K562 (cell line): Measurements from ENCODE around the gene SKAP1.

ENCODE experiments used
- HOMEZ ChIP-seq: fragments of 250-450 bp; sonication (Bioruptor Pico); IDR thresholded peaks from 2 replicates; pipeline ENCODE4 v1.4.0; 2020; ENCODE audit warnings: mild to moderate bottlenecking, moderate library complexity
- NR2C2 ChIP-seq, 2 experiments: fragments of 200-800 bp in 1 of 2; sonication (Bioruptor generic) in 1 of 2; sonication (generic) in 1 of 2; formaldehyde crosslinking in 1 of 2; IDR thresholded peaks; 2 replicates each; pipeline versions ENCODE4 v1.6.1 to v1.8.0; 2016 to 2022; ENCODE audit warnings: mild to moderate bottlenecking in 1 of 2, missing compliant biosample characterization in 1 of 2, missing genetic modification characterization in 1 of 2, missing genetic modification reagents in 1 of 2
- YY1 ChIP-seq, 3 experiments: IDR thresholded peaks; 2 replicates each; pipeline ENCODE4 v1.6.1; 2011; ENCODE audit warnings: low read length in 2 of 3, mild to moderate bottlenecking in 2 of 3, moderate library complexity in 2 of 3, borderline replicate concordance in 1 of 3, control low read depth in 1 of 3, low read depth in 1 of 3; ENCODE audit not compliant: insufficient read depth in 3 of 3, insufficient replicate concordance in 2 of 3, control insufficient read depth in 1 of 3, insufficient read length in 1 of 3; ENCODE audit errors: extremely low read depth in 1 of 3
- ZFX ChIP-seq: sonication (generic); formaldehyde crosslinking; IDR thresholded peaks from 2 replicates; pipeline ENCODE4 v1.8.0; 2022; ENCODE audit warnings: mild to moderate bottlenecking, missing genetic modification reagents, moderate library complexity
- ZNF274 ChIP-seq: IDR thresholded peaks from 2 replicates; pipeline ENCODE4 v1.6.1; 2011; ENCODE audit warnings: low read depth, mild to moderate bottlenecking, low read length, moderate library complexity, borderline replicate concordance
- ZNF3 ChIP-seq: fragments of 250-450 bp; sonication (Bioruptor Pico); IDR thresholded peaks from 2 replicates; pipeline ENCODE4 v1.5.0; 2021; ENCODE audit warnings: mild to moderate bottlenecking, moderate library complexity
- ZNF449 ChIP-seq: fragments of 250-450 bp; sonication (Bioruptor Pico); IDR thresholded peaks from 2 replicates; pipeline ENCODE4 v1.8.0; 2022; ENCODE audit warnings: moderate library complexity, mild to moderate bottlenecking, inconsistent platforms
- ZNF778 ChIP-seq: fragments of 450-650 bp; formaldehyde crosslinking; IDR thresholded peaks from 2 replicates; pipeline ENCODE4 v1.4.0; 2020; ENCODE audit warnings: mild to moderate bottlenecking, moderate library complexity
- ZNF780A ChIP-seq: fragments of 250-450 bp; sonication (Bioruptor Pico); IDR thresholded peaks from 2 replicates; pipeline ENCODE4 v1.5.0; 2021; ENCODE audit warnings: mild to moderate bottlenecking
- ZSCAN32 ChIP-seq: fragments of 450-650 bp; formaldehyde crosslinking; IDR thresholded peaks from 2 replicates; pipeline ENCODE4 v1.4.0; 2020; ENCODE audit warnings: mild to moderate bottlenecking, moderate library complexity
- TF ChIP-seq, protein P1 (sequence below): fragments of 150-350 bp; conservative IDR thresholded peaks from 2 replicates; pipeline ENCODE4 v1.6.1; 2014; ENCODE audit warnings: low read length
- TF ChIP-seq, protein P2 (sequence below), 3 experiments: IDR thresholded peaks in 2 of 3; conservative IDR thresholded peaks in 1 of 3; 2 replicates each; pipeline ENCODE4 v1.5.1; 2011 to 2012; ENCODE audit warnings: low read length in 3 of 3, mild to moderate bottlenecking in 3 of 3, control low read depth in 2 of 3, improper control_type of control experiment in 1 of 3, inconsistent platforms in 1 of 3, low read depth in 1 of 3, mixed read lengths in 1 of 3, moderate library complexity in 1 of 3; ENCODE audit not compliant: insufficient read depth in 2 of 3
- TF ChIP-seq, protein P3 (sequence below), 2 experiments: IDR thresholded peaks; 2 replicates each; pipeline ENCODE4 v1.6.1; 2011; ENCODE audit warnings: borderline replicate concordance in 1 of 2, control low read depth in 1 of 2, low read depth in 1 of 2, low read length in 1 of 2, mild to moderate bottlenecking in 1 of 2, mixed read lengths in 1 of 2, moderate library complexity in 1 of 2; ENCODE audit not compliant: insufficient read depth in 1 of 2, insufficient read length in 1 of 2, poor library complexity in 1 of 2, severe bottlenecking in 1 of 2; ENCODE audit errors: extremely low read depth in 1 of 2
- TF ChIP-seq, protein P4 (sequence below), 2 experiments: fragments of 450-650 bp in 1 of 2; sonication (generic) in 1 of 2; formaldehyde crosslinking in 1 of 2; IDR thresholded peaks in 1 of 2; conservative IDR thresholded peaks in 1 of 2; 2 replicates each; pipeline versions ENCODE4 v1.6.1 to v1.8.1; 2016 to 2023; ENCODE audit warnings: mild to moderate bottlenecking in 2 of 2, moderate library complexity in 2 of 2, inconsistent platforms in 1 of 2, missing genetic modification reagents in 1 of 2

GRCh38 chr17:48335146-48335784 lies 94.7 kb downstream of the SKAP1 start:
- TF ChIP-seq ZNF780A (CRISPR knock-in tag): no peak
- TF ChIP-seq HOMEZ (CRISPR knock-in tag): no peak
- TF ChIP-seq ZNF449 (CRISPR knock-in tag): no peak
- no peak for TF ChIP-seq YY1 (IDR thresholded peaks at IDR 0.05; ENCODE audit: borderline replicate concordance in 1 of 3, control insufficient read depth in 1 of 3, extremely low read depth in 1 of 3, insufficient read depth in 3 of 3, insufficient read length in 1 of 3, insufficient replicate concordance in 2 of 3, low read depth in 1 of 3, low read length in 2 of 3)
- TF ChIP-seq, protein P1, sequence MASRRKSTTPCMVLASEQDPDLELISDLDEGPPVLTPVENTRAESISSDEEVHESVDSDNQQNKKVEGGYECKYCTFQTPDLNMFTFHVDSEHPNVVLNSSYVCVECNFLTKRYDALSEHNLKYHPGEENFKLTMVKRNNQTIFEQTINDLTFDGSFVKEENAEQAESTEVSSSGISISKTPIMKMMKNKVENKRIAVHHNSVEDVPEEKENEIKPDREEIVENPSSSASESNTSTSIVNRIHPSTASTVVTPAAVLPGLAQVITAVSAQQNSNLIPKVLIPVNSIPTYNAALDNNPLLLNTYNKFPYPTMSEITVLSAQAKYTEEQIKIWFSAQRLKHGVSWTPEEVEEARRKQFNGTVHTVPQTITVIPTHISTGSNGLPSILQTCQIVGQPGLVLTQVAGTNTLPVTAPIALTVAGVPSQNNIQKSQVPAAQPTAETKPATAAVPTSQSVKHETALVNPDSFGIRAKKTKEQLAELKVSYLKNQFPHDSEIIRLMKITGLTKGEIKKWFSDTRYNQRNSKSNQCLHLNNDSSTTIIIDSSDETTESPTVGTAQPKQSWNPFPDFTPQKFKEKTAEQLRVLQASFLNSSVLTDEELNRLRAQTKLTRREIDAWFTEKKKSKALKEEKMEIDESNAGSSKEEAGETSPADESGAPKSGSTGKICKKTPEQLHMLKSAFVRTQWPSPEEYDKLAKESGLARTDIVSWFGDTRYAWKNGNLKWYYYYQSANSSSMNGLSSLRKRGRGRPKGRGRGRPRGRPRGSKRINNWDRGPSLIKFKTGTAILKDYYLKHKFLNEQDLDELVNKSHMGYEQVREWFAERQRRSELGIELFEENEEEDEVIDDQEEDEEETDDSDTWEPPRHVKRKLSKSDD: no peak
- no peak for TF ChIP-seq ZNF274
- TF ChIP-seq ZNF3 (CRISPR knock-in tag): no peak
- no peak for TF ChIP-seq NR2C2 (CRISPR knock-in tag; IDR thresholded peaks at IDR 0.05)
- no peak for TF ChIP-seq NR2C2 (tag; IDR thresholded peaks at IDR 0.05)
- TF ChIP-seq, protein P2, sequence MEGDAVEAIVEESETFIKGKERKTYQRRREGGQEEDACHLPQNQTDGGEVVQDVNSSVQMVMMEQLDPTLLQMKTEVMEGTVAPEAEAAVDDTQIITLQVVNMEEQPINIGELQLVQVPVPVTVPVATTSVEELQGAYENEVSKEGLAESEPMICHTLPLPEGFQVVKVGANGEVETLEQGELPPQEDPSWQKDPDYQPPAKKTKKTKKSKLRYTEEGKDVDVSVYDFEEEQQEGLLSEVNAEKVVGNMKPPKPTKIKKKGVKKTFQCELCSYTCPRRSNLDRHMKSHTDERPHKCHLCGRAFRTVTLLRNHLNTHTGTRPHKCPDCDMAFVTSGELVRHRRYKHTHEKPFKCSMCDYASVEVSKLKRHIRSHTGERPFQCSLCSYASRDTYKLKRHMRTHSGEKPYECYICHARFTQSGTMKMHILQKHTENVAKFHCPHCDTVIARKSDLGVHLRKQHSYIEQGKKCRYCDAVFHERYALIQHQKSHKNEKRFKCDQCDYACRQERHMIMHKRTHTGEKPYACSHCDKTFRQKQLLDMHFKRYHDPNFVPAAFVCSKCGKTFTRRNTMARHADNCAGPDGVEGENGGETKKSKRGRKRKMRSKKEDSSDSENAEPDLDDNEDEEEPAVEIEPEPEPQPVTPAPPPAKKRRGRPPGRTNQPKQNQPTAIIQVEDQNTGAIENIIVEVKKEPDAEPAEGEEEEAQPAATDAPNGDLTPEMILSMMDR (IDR thresholded peaks at IDR 0.05 in 2 of 3, conservative IDR thresholded peaks at IDR 0.05 in 1 of 3; ENCODE audit: insufficient read depth in 2 of 3, low read depth in 1 of 3, low read length in 3 of 3): no peak
- TF ChIP-seq, protein P3, sequence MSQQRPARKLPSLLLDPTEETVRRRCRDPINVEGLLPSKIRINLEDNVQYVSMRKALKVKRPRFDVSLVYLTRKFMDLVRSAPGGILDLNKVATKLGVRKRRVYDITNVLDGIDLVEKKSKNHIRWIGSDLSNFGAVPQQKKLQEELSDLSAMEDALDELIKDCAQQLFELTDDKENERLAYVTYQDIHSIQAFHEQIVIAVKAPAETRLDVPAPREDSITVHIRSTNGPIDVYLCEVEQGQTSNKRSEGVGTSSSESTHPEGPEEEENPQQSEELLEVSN (IDR thresholded peaks at IDR 0.05; ENCODE audit: borderline replicate concordance in 1 of 2, extremely low read depth in 1 of 2, insufficient read depth in 1 of 2, insufficient read length in 1 of 2, low read depth in 1 of 2, low read length in 1 of 2, poor library complexity in 1 of 2, severe bottlenecking in 1 of 2): no peak
- no peak for TF ChIP-seq ZSCAN32 (CRISPR knock-in tag)
- no peak for TF ChIP-seq ZNF778 (CRISPR knock-in tag)
- TF ChIP-seq, protein P4, sequence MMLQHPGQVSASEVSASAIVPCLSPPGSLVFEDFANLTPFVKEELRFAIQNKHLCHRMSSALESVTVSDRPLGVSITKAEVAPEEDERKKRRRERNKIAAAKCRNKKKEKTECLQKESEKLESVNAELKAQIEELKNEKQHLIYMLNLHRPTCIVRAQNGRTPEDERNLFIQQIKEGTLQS (IDR thresholded peaks at IDR 0.05): no peak
- TF ChIP-seq, protein P4 (CRISPR knock-in tag; conservative IDR thresholded peaks at IDR 0.05): no peak
- TF ChIP-seq ZFX: no peak
